ENCODE results near the gene SLC25A21. TPM values are rescaled to one million over a fixed set of nuclear protein-coding genes. Genes with fewer than 3 reads are reported as not detected.

The SLC25A21 gene
- total RNA-seq, 1 donor from 2014 or later, result 1.2 TPM

GRCh38 chr14:36935976-36936678, 236.3 kb downstream of the SLC25A21 start:
- H3K27me3 Mint-ChIP-seq (ENCODE audit: unreplicated experiment), result no peaks in the 10 kb centered on the region
- H3K9me3 Mint-ChIP-seq (ENCODE audit: unreplicated experiment), result no peaks in the 10 kb centered on the region
- no peak for DNase-seq (ENCODE audit: low spot score)
- TF ChIP-seq CTCF (IDR thresholded peaks at IDR 0.05; ENCODE audit: unreplicated experiment), result no peak
- peaks cover 7% of the 10 kb centered on the region for H3K4me1 Mint-ChIP-seq (ENCODE audit: unreplicated experiment)
- H3K27ac Mint-ChIP-seq (ENCODE audit: unreplicated experiment), result no peak overlapping the region
- no peak overlapping the region for H3K4me3 Mint-ChIP-seq (ENCODE audit: unreplicated experiment)
- H3K36me3 Mint-ChIP-seq (ENCODE audit: low read depth, unreplicated experiment), result no peaks in the 10 kb centered on the region

- no peak overlapping the region for H3K4me3 Mint-ChIP-seq (ENCODE audit: unreplicated experiment)
- H3K9me3 Mint-ChIP-seq (ENCODE audit: unreplicated experiment), result no peaks in the 10 kb centered on the region
- H3K36me3 Mint-ChIP-seq (ENCODE audit: low read depth, unreplicated experiment), result no peaks in the 10 kb centered on the region
- TF ChIP-seq CTCF (IDR thresholded peaks at IDR 0.05; ENCODE audit: unreplicated experiment), result no peak
- H3K27me3 Mint-ChIP-seq (ENCODE audit: unreplicated experiment), result no peaks in the 10 kb centered on the region
- peaks cover 7% of the 10 kb centered on the region for H3K4me1 Mint-ChIP-seq (ENCODE audit: unreplicated experiment)
- no peak overlapping the region for H3K27ac Mint-ChIP-seq (ENCODE audit: unreplicated experiment)
- no peak for DNase-seq (ENCODE audit: low spot score)
These were observed 238.1 kb downstream of the SLC25A21 start for GRCh38 chr14:36934304-36934703.

DNA sequence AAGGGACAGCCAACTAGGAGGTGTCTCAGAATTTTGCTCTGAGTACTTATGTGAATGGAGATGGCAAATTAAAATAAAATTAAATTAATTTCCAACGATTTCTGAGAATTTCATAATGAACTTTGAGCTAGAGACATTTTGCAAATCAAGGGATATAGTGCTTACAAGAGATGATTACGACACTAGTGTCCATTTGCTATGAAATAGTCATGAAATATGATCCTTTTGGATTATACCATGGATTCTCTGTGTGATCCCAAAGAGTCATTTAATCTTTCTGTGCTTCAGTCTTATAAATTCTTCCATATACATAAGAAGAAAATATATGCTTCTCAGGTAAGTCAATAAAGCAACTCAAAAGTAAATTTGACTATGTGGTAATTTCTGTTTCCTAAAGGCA, 240.6 kb downstream of the SLC25A21 start:
- TF ChIP-seq CTCF (IDR thresholded peaks at IDR 0.05; ENCODE audit: unreplicated experiment), result no peak
- Mint-ChIP-seq H3K9me3 (ENCODE audit: unreplicated experiment) (no peaks in the 10 kb centered on the region), H3K27me3 (ENCODE audit: unreplicated experiment) (no peaks in the 10 kb centered on the region), H3K4me1 (ENCODE audit: unreplicated experiment) (peaks cover 7% of the 10 kb centered on the region), H3K36me3 (ENCODE audit: low read depth, unreplicated experiment) (no peaks in the 10 kb centered on the region), H3K4me3 (ENCODE audit: unreplicated experiment) (no peak overlapping the region), H3K27ac (ENCODE audit: unreplicated experiment) (no peak overlapping the region)
- no peak for DNase-seq (ENCODE audit: low spot score)

DNA sequence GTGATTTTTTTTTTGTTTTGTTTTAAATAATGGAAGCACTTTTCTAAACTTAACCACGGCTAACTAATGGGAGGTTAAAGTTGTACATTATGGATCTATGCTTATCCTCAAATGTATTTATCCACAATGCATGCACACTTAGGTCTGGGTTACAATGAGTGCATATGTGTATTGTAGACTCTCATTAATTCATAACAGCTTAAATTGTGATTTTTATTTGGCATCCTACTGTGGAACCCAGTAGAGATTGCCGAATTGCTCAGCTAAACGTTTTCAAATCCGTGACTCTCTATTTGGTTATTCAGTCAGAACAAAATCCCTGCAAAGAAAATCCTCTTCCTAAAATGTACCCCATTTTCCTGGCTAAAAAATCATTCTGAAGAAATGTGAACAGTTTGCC, 244.0 kb downstream of the SLC25A21 start:
- no peaks in the 10 kb centered on the region for H3K36me3 Mint-ChIP-seq (ENCODE audit: low read depth, unreplicated experiment)
- TF ChIP-seq CTCF (IDR thresholded peaks at IDR 0.05; ENCODE audit: unreplicated experiment), result no peak
- H3K4me1 Mint-ChIP-seq (ENCODE audit: unreplicated experiment), result peaks cover 4% of the 10 kb centered on the region
- DNase-seq (ENCODE audit: low spot score), result no peak
- H3K27ac Mint-ChIP-seq (ENCODE audit: unreplicated experiment), result no peak overlapping the region
- no peaks in the 10 kb centered on the region for H3K9me3 Mint-ChIP-seq (ENCODE audit: unreplicated experiment)
- no peak overlapping the region for H3K4me3 Mint-ChIP-seq (ENCODE audit: unreplicated experiment)
- no peaks in the 10 kb centered on the region for H3K27me3 Mint-ChIP-seq (ENCODE audit: unreplicated experiment)

- H3K4me1 Mint-ChIP-seq (ENCODE audit: unreplicated experiment), result no peaks in the 10 kb centered on the region
- no peak for DNase-seq (ENCODE audit: low spot score)
- H3K27ac Mint-ChIP-seq (ENCODE audit: unreplicated experiment), result no peak overlapping the region
- H3K4me3 Mint-ChIP-seq (ENCODE audit: unreplicated experiment), result no peak overlapping the region
- H3K27me3 Mint-ChIP-seq (ENCODE audit: unreplicated experiment), result no peaks in the 10 kb centered on the region
- TF ChIP-seq CTCF (IDR thresholded peaks at IDR 0.05; ENCODE audit: unreplicated experiment), result no peak
- no peaks in the 10 kb centered on the region for H3K36me3 Mint-ChIP-seq (ENCODE audit: low read depth, unreplicated experiment)
- no peaks in the 10 kb centered on the region for H3K9me3 Mint-ChIP-seq (ENCODE audit: unreplicated experiment)
These were observed 247.3 kb downstream of the SLC25A21 start for GRCh38 chr14:36925094-36925493.

All from endothelial cell (in vitro differentiated cells).